K562 (cell line): Measurements from ENCODE around the gene KCTD11. TPM values are rescaled to one million over a fixed set of nuclear protein-coding genes. Genes with fewer than 3 reads are reported as not detected.

Source experiments
- ATAC-seq: fragments of 200-7000 bp; cut with Tn5 transposase; 3 replicates; pipeline ENCODE4 v1.9.1; 2020; ENCODE audit warnings: moderate library complexity
- BruUV-seq: library from RNA; stranded (reverse); fragments of 400-500 nt; replicated peaks from 2 replicates; lab custom pipeline; 2021; lab: Mats Ljungman, UMichigan
- CTCF ChIA-PET: fragments of 300-600 bp; formaldehyde crosslinking; extraction: SDS; loops from one replicate; lab custom pipeline; 2021; ENCODE audit warnings: low intra/inter-chr PET ratio; lab: Yijun Ruan, JAX
- POLR2A ChIA-PET: fragments of 300-600, 350-650 bp; sonication (Branson Sonifier 250); formaldehyde crosslinking; extraction: SDS; loops from one replicate; lab custom pipeline; 2021; ENCODE audit warnings: antibody characterized with exemption, inconsistent platforms; lab: Yijun Ruan, JAX
- DNase-seq, 4 experiments: peaks; one replicate each; pipeline versions ENCODE4 v3.0.0 to v3.0.0-alpha.2; 2011 to 2018; ENCODE audit warnings: low spot score in 3 of 4, mixed read lengths in 3 of 4; ENCODE audit errors: extremely low read depth in 1 of 4
- FAIRE-seq: peaks from 2 replicates; lab custom pipeline; 2011; peaks lifted over from hg19 to GRCh38; lab: Jason Lieb, UNC
- H2AFZ ChIP-seq: 2 replicates; pipeline ENCODE4 v1.6.0; 2011; ENCODE audit warnings: low read depth, low read length, control low read depth, inconsistent platforms
- H3K27ac ChIP-seq: fragments of 200-600 bp; 3 replicates; pipeline ENCODE4 v1.8.0; 2011; ENCODE audit warnings: low read depth, mild to moderate bottlenecking, control low read depth, inconsistent platforms, low read length, moderate library complexity, mixed read lengths; ENCODE audit errors: extremely low read depth
- H3K27me3 ChIP-seq, 2 experiments: fragments of 300-600 bp in 1 of 2; 2 replicates in 1 of 2; 3 replicates in 1 of 2; pipeline versions ENCODE4 v1.6.0 to v1.8.0; 2011; ENCODE audit warnings: inconsistent platforms in 2 of 2, low read length in 2 of 2, mild to moderate bottlenecking in 1 of 2, mixed read lengths in 1 of 2, moderate library complexity in 1 of 2; ENCODE audit not compliant: control insufficient read depth in 2 of 2, insufficient read depth in 2 of 2
- H3K36me3 ChIP-seq: fragments of 300-600 bp; 3 replicates; pipeline ENCODE4 v1.8.0; 2011; ENCODE audit warnings: mild to moderate bottlenecking, low read length, inconsistent platforms; ENCODE audit not compliant: control insufficient read depth, insufficient read depth
- H3K4me1 ChIP-seq, 2 experiments: fragments of 200-600 bp in 1 of 2; replicated peaks in 1 of 2; 2 replicates in 1 of 2; 3 replicates in 1 of 2; pipeline versions ENCODE4 v1.5.1 to v1.8.0; 2011; ENCODE audit warnings: inconsistent platforms in 2 of 2, low read length in 2 of 2, mild to moderate bottlenecking in 1 of 2, mixed read lengths in 1 of 2, moderate library complexity in 1 of 2; ENCODE audit not compliant: control insufficient read depth in 2 of 2, insufficient read depth in 2 of 2
- H3K4me2 ChIP-seq: 2 replicates; pipeline ENCODE4 v1.6.1; 2011; ENCODE audit warnings: low read length, control low read depth, inconsistent platforms, mixed read lengths; ENCODE audit not compliant: insufficient read depth
- H3K4me3 ChIP-seq: fragments of 200-600 bp; sonication (generic), shearing (Covaris generic); 2 replicates; pipeline ENCODE4 v1.5.1; 2016; ENCODE audit warnings: control low read depth, inconsistent platforms
- H3K79me2 ChIP-seq: fragments of 200-600 bp; 3 replicates; pipeline ENCODE4 v1.8.0; 2011; ENCODE audit warnings: low read length, inconsistent platforms; ENCODE audit not compliant: control insufficient read depth, insufficient read depth
- H3K9ac ChIP-seq, 2 experiments: 2 replicates each; pipeline versions ENCODE4 v1.6.0 to v1.6.1; 2011; ENCODE audit warnings: low read depth in 2 of 2, low read length in 2 of 2, control low read depth in 1 of 2, inconsistent platforms in 1 of 2, mild to moderate bottlenecking in 1 of 2, mixed read lengths in 1 of 2; ENCODE audit not compliant: insufficient read depth in 1 of 2
- H3K9me1 ChIP-seq: one replicate; pipeline ENCODE4 v1.6.0; 2011; ENCODE audit warnings: inconsistent platforms, mild to moderate bottlenecking, low read length, moderate library complexity; ENCODE audit not compliant: control insufficient read depth, insufficient read depth
- H3K9me3 ChIP-seq: replicated peaks from 2 replicates; pipeline ENCODE4 v1.5.1; 2011; ENCODE audit warnings: low read depth, low read length, inconsistent platforms; ENCODE audit not compliant: control insufficient read depth, insufficient read depth
- H4K20me1 ChIP-seq: replicated peaks from 2 replicates; pipeline ENCODE4 v1.6.1; 2011; ENCODE audit warnings: low read length, inconsistent platforms, mixed read lengths; ENCODE audit not compliant: control insufficient read depth, insufficient read depth
- CBX1 ChIP-seq: sonication (generic); IDR thresholded peaks from 2 replicates; pipeline ENCODE4 v1.6.1; 2016; ENCODE audit warnings: antibody characterized with exemption, low read depth, mild to moderate bottlenecking
- HSF4 ChIP-seq: fragments of 250-450 bp; sonication (Bioruptor Pico); IDR thresholded peaks from 2 replicates; pipeline ENCODE4 v2.1.2; 2022; ENCODE audit warnings: mild to moderate bottlenecking, moderate library complexity, borderline replicate concordance
- KDM5B ChIP-seq: fragments of 200-600 bp; sonication (generic); IDR thresholded peaks from 2 replicates; pipeline ENCODE4 v1.6.1; 2012; ENCODE audit warnings: low read depth, mild to moderate bottlenecking, moderate library complexity, low read length, control low read depth, inconsistent platforms; ENCODE audit not compliant: insufficient replicate concordance
- MBD2 ChIP-seq: sonication (generic); IDR thresholded peaks from 2 replicates; pipeline ENCODE4 v1.6.1; 2016; ENCODE audit warnings: low read depth, borderline replicate concordance
- MCM3 ChIP-seq: fragments of 450-650 bp; IDR thresholded peaks from 2 replicates; pipeline ENCODE4 v1.6.1; 2016
- POLR2G ChIP-seq: fragments of 200-400 bp; formaldehyde crosslinking; IDR thresholded peaks from 2 replicates; pipeline ENCODE4 v1.6.1; 2017; ENCODE audit warnings: low read depth, mild to moderate bottlenecking, antibody characterized with exemption, low read length, moderate library complexity
- ZNF324 ChIP-seq: fragments of 250-450 bp; sonication (Bioruptor Pico); IDR thresholded peaks from 2 replicates; pipeline ENCODE4 v1.4.0; 2020; ENCODE audit warnings: mild to moderate bottlenecking
- ZNF589 ChIP-seq: fragments of 200-800 bp; sonication (Bioruptor generic); IDR thresholded peaks from 2 replicates; pipeline ENCODE4 v1.6.1; 2016; ENCODE audit warnings: low read depth, missing genetic modification characterization, missing compliant biosample characterization
- WGBS: fragments of 100-300 bp; shearing (Covaris generic); methylation state at CpG from one replicate; pipeline ENCODE4 v1.1.6; 2016; ENCODE audit warnings: low coverage, mixed read lengths; ENCODE audit not compliant: insufficient coverage; ENCODE audit errors: missing lambda C conversion rate; 5-methylcytosine and 5-hydroxymethylcytosine counted together
- in situ Hi-C: fragments of 300-500 bp; cut with MboI; formaldehyde crosslinking; loops from 4 replicates; pipeline ENCODE4 v1.15.0; 2018; ENCODE audit warnings: inconsistent platforms, mixed read lengths
- intact Hi-C: fragments of 100-400 bp; cut with micrococcal nuclease; formaldehyde crosslinking; loops from 2 replicates; pipeline ENCODE4 v1.14.2; 2022
- polyA plus RNA-seq, 8 experiments: library from polyadenylated mRNA; depleted of rRNA in 4 of 8; stranded (reverse) in 5 of 8; unstranded in 3 of 8; fragments of >200 nt; fragmentation: Nextera tagmentation in 2 of 8; fragmentation: Illumina TruSeq in 1 of 8; extraction: Ambion mirVana in 2 of 8; extraction: Trizol in 1 of 8; gene quantifications; 2 replicates each; pipeline versions ENCODE4 v1.2.1 to v1.2.3, GENCODE V29; 2011 to 2014; ENCODE audit warnings: inconsistent platforms in 1 of 8, missing spikeins in 1 of 8
- total RNA-seq, 7 experiments: library from RNA; depleted of rRNA in 6 of 7; stranded (reverse); fragments of >200 nt in 6 of 7; fragmentation: Illumina TruSeq in 2 of 7; extraction: Trizol in 2 of 7; gene quantifications; 2 replicates each; pipeline versions ENCODE4 v1.2.1 to v1.2.3, GENCODE V29; 2011 to 2021; ENCODE audit warnings: low replicate concordance in 1 of 7
- TF ChIP-seq, protein P1 (sequence below): sonication (generic); formaldehyde crosslinking; IDR thresholded peaks from 2 replicates; pipeline ENCODE4 v1.8.1; 2023; ENCODE audit warnings: mild to moderate bottlenecking, missing genetic modification reagents

The KCTD11 gene
- total and polyA plus RNA-seq, 9 of the 15 experiments (the other 6 are each of a cell fraction or from before 2014, with no cell fraction given), result 0.01 to 3.2 (median 2.5) TPM; not detected in 1

DNA sequence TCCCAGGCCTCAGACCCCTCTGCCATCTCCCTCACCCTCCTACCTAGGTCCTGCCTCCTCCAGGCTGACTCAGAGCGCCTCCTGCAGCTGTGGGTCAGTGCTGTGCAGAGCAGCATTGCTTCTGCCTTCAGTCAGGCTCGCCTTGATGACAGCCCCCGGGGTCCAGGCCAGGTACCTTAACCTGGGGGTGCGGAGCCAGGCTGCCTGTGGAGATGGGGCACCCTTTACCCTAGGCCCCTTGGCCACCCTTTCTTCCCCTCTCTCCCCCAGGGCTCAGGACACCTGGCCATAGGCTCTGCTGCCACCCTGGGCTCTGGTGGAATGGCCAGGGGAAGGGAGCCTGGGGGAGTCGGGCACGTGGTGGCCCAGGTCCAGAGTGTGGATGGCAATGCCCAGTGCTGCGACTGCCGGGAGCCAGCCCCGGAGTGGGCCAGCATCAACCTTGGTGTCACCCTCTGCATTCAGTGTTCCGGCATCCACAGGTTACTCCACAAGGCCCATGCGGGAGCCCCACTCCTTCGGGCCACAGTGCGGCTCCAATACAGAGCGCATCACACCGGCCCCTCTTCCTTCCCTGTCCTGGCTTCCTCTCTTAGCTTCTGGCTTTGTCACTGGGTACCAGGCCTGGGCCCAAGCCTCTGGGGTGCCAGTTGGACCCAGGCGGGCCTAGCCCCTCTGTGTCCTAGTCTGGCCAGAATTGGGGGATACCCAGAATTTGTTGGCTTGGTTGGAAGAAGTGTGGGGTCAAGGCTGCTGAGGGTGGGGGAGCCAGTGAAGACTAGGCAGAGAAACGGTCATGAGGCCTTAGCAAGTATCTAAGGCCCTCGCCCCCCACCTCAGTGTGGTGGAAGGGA lies 5.0 kb upstream of the KCTD11 start:
- POLR2A ChIA-PET, result interaction anchor here (0.7 to 4.6 kb wide), 2 partner anchors 11 to 311 kb away, joined by 3 to 15 read pairs; partner anchors contain the start of gene ACAP1
- no peaks in the 10 kb centered on the region for H3K27me3 ChIP-seq
- no peak overlapping the region for H3K27ac ChIP-seq
- CTCF ChIA-PET, result interaction anchor here (3.8 kb wide), 1 partner anchor 66 kb away, joined by 32 read pairs; the partner anchor contains the start of gene SLC2A4
- intact Hi-C loops (no loop called here), in situ Hi-C loops (no loop called here)
- no peak for FAIRE-seq
- H3K9ac ChIP-seq, result no peak overlapping the region
- no peaks in the 10 kb centered on the region for H3K9me3 ChIP-seq
- WGBS, result 48% methylated on average over 8 of the region's 18 CpGs
- no peak overlapping the region for H2AFZ ChIP-seq
- no peak for DNase-seq
- ATAC-seq, result no peak
- H4K20me1 ChIP-seq, result no peaks in the 10 kb centered on the region
- no peaks in the 10 kb centered on the region for H3K36me3 ChIP-seq
- no peak overlapping the region for H3K4me2 ChIP-seq
- H3K79me2 ChIP-seq, result peaks cover 8% of the 10 kb centered on the region
- BruUV-seq, result no TSS peak
- no peak overlapping the region for H3K4me3 ChIP-seq
- no peaks in the 10 kb centered on the region for H3K9me1 ChIP-seq
- no peak for TF ChIP-seq MCM3
- no peak for TF ChIP-seq MBD2
- no peak for TF ChIP-seq ZNF324 (CRISPR knock-in tag)
- no peak for TF ChIP-seq ZNF589
- no peak for TF ChIP-seq CBX1
- peak; percentile 49; the same call in 1 of the 2 replicates for TF ChIP-seq POLR2G
- TF ChIP-seq HSF4, result no peak
- peak; percentile 2 for TF ChIP-seq KDM5B
- TF ChIP-seq, protein P1, sequence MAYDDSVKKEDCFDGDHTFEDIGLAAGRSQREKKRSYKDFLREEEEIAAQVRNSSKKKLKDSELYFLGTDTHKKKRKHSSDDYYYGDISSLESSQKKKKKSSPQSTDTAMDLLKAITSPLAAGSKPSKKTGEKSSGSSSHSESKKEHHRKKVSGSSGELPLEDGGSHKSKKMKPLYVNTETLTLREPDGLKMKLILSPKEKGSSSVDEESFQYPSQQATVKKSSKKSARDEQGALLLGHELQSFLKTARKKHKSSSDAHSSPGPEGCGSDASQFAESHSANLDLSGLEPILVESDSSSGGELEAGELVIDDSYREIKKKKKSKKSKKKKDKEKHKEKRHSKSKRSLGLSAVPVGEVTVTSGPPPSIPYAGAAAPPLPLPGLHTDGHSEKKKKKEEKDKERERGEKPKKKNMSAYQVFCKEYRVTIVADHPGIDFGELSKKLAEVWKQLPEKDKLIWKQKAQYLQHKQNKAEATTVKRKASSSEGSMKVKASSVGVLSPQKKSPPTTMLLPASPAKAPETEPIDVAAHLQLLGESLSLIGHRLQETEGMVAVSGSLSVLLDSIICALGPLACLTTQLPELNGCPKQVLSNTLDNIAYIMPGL (CRISPR knock-in tag), result no peak
- H3K4me1 ChIP-seq, result peaks cover 3 to 55% of the 10 kb centered on the region in 2 experiments; a peak in 3 of 5 replicates
